GM12878 (cell line): ENCODE results near the gene GRM5.
"Not testable (repeated sequence)": the region's sequence is repeated elsewhere in the genome, so short reads cannot be mapped to it uniquely, and the experiment has no call there.

Experiments
- ASH2L ChIP-seq: fragments of 300-600, 200-600 bp; sonication (generic); IDR thresholded peaks from 2 replicates; pipeline ENCODE4 v1.6.1; 2017; ENCODE audit warnings: low read depth, mild to moderate bottlenecking, borderline replicate concordance
- CBX5 ChIP-seq: sonication (generic); IDR thresholded peaks from 2 replicates; pipeline ENCODE4 v1.6.1; 2016; ENCODE audit warnings: low read depth, moderate library complexity, mild to moderate bottlenecking, inconsistent platforms
- ESRRA ChIP-seq: IDR thresholded peaks from 2 replicates; pipeline ENCODE4 v1.6.1; 2012; ENCODE audit warnings: mild to moderate bottlenecking, low read length, improper control_type of control experiment
- FOXM1 ChIP-seq: IDR thresholded peaks from 2 replicates; pipeline ENCODE4 v1.6.1; 2012; ENCODE audit warnings: low read depth, mild to moderate bottlenecking, inconsistent platforms, low read length, moderate library complexity
- POLR2A ChIP-seq: IDR thresholded peaks from 2 replicates; pipeline ENCODE4 v1.6.1; 2011; ENCODE audit warnings: low read depth, mild to moderate bottlenecking, low read length
- SMAD5 ChIP-seq: IDR thresholded peaks from 2 replicates; pipeline ENCODE4 v1.6.1; 2016; ENCODE audit warnings: antibody characterized with exemption, low read depth
- TBL1XR1 ChIP-seq: IDR thresholded peaks from 2 replicates; pipeline ENCODE4 v1.6.1; 2012; ENCODE audit warnings: low read depth, low read length, improper control_type of control experiment
- TF ChIP-seq, protein P1 (sequence below), 3 experiments: IDR thresholded peaks in 2 of 3; conservative IDR thresholded peaks in 1 of 3; 2 replicates each; pipeline ENCODE4 v1.5.1; 2011; ENCODE audit warnings: low read depth in 3 of 3, low read length in 3 of 3, mild to moderate bottlenecking in 3 of 3, control low read depth in 2 of 3, moderate library complexity in 2 of 3, inconsistent platforms in 1 of 3, mixed read lengths in 1 of 3; ENCODE audit not compliant: control insufficient read depth in 2 of 3, insufficient read depth in 1 of 3; ENCODE audit errors: extremely low read depth in 1 of 3

DNA sequence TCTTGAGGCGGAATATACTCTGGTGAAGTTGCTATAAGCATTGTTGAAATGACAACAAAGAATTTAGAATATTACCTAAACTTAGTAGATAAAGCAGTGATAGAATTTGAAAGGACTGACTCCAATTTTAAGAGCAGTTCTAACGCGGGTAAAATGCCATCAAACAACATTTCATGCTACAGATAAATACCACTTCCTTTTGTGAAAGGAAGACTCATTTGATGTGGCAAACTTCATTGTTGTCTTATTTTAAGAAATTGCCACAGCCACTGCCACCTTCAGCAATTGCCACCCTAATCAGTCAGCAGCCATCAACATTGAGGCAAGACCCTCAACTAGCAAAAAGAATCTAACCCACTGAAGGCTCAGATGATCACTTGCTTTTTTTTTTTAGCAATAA lies 220.8 kb downstream of the GRM5 start:
- not testable (repeated sequence) for TF ChIP-seq TBL1XR1, SMAD5, ASH2L, CBX5, POLR2A, ESRRA, FOXM1
- TF ChIP-seq, protein P1, sequence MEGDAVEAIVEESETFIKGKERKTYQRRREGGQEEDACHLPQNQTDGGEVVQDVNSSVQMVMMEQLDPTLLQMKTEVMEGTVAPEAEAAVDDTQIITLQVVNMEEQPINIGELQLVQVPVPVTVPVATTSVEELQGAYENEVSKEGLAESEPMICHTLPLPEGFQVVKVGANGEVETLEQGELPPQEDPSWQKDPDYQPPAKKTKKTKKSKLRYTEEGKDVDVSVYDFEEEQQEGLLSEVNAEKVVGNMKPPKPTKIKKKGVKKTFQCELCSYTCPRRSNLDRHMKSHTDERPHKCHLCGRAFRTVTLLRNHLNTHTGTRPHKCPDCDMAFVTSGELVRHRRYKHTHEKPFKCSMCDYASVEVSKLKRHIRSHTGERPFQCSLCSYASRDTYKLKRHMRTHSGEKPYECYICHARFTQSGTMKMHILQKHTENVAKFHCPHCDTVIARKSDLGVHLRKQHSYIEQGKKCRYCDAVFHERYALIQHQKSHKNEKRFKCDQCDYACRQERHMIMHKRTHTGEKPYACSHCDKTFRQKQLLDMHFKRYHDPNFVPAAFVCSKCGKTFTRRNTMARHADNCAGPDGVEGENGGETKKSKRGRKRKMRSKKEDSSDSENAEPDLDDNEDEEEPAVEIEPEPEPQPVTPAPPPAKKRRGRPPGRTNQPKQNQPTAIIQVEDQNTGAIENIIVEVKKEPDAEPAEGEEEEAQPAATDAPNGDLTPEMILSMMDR (IDR thresholded peaks at IDR 0.05 in 2 of 3, conservative IDR thresholded peaks at IDR 0.05 in 1 of 3; ENCODE audit: control insufficient read depth in 2 of 3, extremely low read depth in 1 of 3, insufficient read depth in 1 of 3, low read depth in 3 of 3, low read length in 3 of 3) = not testable (repeated sequence)
